HG03108 (cell line): ENCODE measurements around the gene USP37.

ENCODE experiments used
- ATAC-seq: cut with Tn5 transposase; IDR thresholded peaks from one replicate; pipeline ENCODE4 v1.9.1; 2021; ENCODE audit warnings: moderate library complexity; ENCODE audit not compliant: unreplicated experiment

USP37 gene

GRCh38 chr2:218432676-218433365 lies 135.3 kb downstream of the USP37 start:
- ATAC-seq = no peak

DNA sequence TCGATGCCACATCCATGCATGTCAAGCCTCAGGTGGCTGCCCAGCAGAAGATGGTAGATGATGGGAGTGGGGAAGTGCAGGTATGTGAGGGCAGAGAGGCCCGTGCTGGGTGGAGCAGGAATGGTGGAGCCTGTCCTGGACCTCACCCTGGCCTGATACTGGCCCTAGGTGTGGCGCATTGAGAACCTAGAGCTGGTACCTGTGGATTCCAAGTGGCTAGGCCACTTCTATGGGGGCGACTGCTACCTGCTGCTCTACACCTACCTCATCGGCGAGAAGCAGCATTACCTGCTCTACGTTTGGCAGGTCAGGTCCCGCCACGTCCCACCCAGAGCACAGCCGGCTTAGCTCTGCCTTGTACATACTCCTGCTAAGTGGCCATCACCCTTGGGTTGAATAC lies 136.3 kb downstream of the USP37 start:
- no peak for ATAC-seq

DNA sequence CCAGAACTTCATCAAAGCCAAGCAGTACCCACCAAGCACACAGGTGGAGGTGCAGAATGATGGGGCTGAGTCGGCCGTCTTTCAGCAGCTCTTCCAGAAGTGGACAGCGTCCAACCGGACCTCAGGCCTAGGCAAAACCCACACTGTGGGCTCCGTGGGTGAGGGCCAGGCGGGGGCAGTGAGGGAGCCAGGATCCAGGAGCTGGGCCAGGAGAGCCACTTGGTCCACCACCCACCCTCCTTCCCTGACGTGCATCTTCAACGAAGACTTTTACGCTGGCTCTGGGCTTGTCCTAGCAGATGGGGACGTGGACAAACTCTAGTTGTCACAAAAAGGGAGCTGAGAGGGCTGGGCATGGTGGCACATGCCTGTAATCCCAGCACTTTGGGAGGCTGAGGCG lies 137.4 kb downstream of the USP37 start:
- ATAC-seq = no peak

DNA sequence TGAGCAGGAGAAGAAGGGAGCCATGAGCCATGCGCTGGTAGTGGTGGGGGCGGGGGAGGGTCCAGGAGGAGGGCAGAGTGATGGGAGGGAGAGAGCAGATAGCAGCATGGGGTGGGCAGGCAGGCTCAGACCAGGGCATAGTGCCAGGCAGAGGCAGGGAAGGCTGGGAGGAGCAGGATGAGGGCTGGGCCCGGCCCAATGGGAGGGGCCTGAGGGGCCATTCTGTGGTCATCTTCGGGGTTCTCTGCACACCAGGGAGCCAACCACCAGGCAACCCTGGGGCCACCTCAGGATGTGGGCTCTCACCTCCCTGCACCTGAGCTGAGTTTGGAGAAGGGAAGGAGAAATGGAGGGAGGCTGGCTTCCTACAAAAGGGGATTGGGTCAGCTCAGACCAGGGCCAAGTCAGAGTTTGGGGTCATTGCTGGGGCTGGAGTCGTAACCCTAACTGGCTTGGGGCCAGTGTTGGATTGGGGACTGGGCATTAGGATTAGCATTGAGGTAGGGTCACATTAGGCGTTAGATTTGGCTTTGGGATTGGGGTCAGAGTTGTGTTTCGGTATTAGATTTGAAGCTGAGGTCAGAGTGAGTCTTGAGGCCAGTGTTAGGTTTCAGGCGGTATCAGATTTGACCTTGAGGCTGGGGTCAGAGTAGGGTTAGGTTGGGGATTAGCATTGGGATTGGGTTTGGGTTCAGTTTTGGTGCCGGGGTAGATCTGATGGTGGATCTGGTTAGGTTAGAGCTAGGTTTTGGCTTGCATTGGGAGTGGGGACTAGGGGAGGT lies 138.0 kb downstream of the USP37 start:
- no peak for ATAC-seq

DNA sequence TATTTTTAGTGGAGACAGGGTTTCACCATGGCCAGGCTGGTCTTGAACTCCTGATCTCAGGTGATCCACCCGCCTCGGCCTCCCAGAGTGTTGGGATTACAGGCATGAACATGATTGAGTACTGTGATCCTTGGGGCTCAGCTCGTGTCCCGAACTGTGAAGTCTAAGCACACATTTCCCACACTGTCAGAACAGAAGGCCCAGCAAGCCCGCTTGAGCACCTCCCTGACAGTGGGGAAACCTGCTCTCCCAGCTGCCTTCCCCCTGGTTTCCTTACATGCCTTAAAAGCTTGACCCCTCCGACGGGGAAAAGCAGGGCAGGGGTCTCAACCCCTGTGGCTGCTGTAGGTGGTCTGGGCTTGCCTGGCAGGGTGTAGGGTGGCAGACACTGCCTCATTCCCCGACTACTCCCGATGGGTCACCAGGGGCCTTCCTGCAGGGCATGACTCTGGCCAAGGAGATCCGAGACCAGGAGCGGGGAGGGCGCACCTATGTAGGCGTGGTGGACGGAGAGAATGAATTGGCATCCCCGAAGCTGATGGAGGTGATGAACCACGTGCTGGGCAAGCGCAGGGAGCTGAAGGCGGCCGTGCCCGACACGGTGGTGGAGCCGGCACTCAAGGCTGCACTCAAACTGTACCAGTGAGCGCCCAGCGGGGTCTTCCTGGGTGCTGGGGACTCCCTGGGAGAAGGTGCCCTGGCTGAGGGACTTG lies 139.1 kb downstream of the USP37 start:
- ATAC-seq = no peak

- no peak for ATAC-seq
Observed at GRCh38 chr2:218427741-218428140, 140.4 kb downstream of the USP37 start.

DNA sequence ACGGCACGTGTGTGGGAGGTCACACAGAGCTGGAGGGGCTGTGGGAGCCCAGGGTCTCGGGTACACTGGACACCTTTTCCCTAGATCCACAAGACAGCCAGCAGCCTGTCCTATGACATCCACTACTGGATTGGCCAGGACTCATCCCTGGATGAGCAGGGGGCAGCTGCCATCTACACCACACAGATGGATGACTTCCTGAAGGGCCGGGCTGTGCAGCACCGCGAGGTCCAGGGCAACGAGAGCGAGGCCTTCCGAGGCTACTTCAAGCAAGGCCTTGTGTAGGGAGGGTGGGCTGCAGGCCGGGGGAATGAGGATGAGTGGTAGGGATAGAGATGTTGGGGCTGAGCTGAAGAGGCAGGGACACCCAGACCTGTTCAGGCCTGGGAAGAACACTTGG lies 142.6 kb downstream of the USP37 start:
- no peak for ATAC-seq

- ATAC-seq = no peak
Observed at GRCh38 chr2:218423584-218423983, 144.6 kb downstream of the USP37 start.

DNA sequence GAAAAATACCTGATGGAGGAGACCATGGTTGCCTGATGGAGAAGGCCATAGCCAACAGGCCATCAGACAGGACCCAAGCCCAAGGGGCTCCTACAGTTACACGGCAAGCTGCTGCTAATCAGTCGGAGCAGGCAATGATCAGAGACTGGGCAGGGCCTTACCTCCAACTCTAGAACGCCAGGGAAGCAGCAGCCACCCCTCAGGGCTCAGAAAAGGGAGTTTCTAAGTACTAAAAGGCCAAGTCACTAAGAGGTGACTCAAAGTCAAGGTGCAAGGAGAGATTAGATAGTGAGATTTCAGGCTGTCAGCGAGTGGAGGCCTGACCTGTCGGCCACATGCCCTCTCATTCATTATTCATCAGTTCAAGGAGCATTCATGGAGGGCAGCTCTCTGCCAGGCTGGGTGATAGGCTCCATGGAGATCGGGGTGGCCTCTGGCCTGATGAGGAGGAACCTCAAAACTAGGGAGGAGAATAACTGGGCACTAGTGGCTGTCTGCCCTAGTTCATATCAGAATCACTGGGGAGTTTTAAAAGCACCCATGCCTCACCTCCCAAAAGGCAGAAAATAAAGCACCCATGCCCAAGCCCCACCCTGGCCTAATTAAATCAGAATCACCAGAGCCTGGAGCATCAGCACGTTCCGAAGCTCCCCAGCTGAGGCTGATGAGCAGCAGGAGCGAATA lies 145.6 kb downstream of the USP37 start:
- ATAC-seq = no peak

GRCh38 chr2:218421027-218421426 lies 147.1 kb downstream of the USP37 start:
- no peak for ATAC-seq

GRCh38 chr2:218419630-218420216 lies 148.4 kb downstream of the USP37 start:
- ATAC-seq = no peak

GRCh38 chr2:218418717-218419458 lies 149.3 kb downstream of the USP37 start, which contains the start of gene VIL1:
TSS of gene VIL1 (plus strand) at chr2:218419123. CDS start at chr2:218423779, 4,656 bp downstream.
- no peak for ATAC-seq

GRCh38 chr2:218418321-218418716 lies 149.8 kb downstream of the USP37 start:
- no peak for ATAC-seq

GRCh38 chr2:218407717-218408116 lies 160.4 kb downstream of the USP37 start:
- ATAC-seq = no peak

- ATAC-seq = peak; percentile 4
Observed at GRCh38 chr2:218406949-218407618, 161.1 kb downstream of the USP37 start.

DNA sequence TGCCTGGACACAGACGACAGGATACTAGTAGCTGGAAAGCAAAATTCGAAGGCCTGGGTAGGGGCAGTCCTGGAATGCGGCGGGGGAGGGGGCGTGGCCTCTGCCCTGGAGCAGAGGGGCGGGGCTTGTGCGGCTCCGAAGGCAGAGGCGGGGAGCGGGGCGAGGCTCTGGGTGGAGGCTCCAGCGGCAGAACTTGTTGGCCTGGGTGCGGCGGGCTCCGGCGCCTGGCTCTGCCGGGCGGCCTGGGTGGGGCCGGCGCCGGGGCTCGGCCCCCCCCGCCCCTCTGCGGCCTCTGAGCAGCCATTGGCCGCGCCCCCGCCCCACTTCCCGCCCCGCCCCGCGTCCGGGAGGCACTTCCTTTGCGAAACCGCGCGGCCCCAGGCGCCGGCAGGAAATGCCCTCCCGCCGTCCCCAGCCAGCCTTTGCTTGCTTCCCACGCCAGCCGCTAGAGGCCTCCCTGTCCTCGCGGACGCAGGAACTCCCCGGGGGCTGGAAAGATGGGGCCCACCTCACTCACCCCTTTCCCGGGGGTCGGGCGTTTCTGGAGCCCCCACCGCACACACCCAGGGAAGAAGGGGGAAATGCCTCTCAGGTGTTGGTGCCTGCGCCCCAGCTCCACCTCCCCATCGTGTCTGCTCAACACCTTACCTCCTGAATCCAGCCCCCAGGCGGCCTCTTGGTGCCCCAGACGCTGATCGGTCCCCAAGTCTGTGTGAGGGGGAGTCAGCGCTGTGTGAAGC lies 161.8 kb downstream of the USP37 start:
- ATAC-seq = peak; percentile 81

DNA sequence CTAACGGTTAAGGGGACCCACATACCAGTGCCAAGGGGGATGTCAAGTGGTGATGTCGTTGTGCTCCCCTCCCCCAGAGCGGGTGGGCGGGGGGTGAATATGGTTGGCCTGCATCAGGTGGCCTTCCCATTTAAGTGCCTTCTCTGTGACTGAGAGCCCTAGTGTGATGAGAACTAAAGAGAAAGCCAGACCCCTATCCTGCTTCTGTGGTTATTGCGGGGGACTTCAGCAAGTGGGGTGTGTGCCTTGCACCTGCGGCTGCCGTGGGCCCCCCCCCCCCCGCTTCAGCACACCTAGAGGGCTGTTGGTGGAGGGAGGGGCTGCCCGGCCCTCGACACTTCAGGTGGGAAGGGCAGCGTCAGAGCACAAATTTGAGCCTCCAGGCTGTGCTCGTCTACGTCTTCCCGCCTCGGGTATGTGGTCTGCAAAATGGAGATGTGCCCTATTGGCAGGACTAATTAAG lies 162.4 kb downstream of the USP37 start:
- ATAC-seq = peak; percentile 6

- no peak for ATAC-seq
Observed at GRCh38 chr2:218405086-218405745, 162.9 kb downstream of the USP37 start.
